Activated CD4-positive, alpha-beta T cell treated with anti-CD3 and anti-CD28 coated beads for 48 hours (primary cell): ENCODE results near the gene TP53BP1.
A peak's percentile ranks its signal among the peaks of the same experiment; 100 is the strongest.
"Not testable (repeated sequence)": the region's sequence is repeated elsewhere in the genome, so short reads cannot be mapped to it uniquely, and the experiment has no call there.

Experiments used
- DNase-seq: peaks from one replicate; pipeline ENCODE4 v3.0.0-alpha.2; 2020

The TP53BP1 gene

DNA sequence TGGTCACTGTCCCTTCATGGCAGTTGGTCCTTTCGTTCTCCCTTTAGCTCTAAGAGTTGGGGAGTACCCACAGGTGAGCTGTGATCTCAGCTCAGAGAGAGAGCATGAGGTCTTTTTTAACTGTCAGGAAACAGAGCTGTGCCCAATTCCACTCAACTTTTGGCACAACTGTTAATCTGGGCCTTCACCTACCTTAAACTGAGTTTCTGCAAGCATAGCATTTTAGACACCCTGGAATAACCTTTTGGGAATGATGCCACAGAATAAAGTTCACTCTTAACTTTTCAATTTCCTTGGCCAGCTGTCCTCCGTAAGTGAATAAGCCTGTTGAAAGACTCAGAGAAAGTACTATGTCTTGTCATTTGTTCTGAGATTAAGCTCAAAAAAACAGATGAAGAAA, 86.1 kb downstream of the TP53BP1 start:
- no peak for DNase-seq

DNA sequence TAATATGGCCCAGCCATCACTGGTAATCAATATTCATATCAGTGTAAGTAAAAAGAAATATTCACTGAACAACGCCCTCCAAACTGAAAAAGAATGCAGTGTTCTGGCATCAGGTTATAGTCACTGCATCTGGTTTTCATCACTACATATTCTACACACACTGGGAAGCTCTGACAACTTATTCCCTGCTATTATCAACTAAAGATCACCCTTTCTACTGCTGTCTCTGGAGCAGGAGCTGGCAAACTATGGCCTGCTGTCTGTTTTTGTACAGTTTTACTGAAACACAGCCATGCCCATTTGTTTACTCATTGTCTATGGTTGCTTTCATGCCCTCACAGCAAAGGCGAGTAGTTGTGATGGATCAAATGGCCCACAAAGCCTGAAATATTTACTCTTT, 86.8 kb downstream of the TP53BP1 start:
- no peak for DNase-seq

DNA sequence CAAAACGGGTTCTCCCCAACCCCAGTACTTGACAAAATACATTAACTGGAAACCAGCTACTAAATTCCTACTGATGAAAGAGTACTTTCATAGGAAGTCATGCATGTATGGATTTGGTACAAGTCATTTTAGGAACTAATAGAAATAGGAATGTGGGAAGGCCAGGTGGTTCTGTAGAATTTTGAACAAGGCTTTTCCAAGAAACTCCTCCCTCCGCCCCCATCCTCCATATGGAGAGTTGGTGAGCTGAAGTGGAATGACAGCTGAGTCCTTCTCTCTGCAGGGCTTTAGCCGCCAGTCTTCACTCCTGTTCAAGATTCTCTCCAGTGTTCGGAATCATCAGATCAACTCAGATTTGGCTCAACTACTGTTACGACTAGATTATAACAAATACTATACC, 88.8 kb downstream of the TP53BP1 start:
- no peak for DNase-seq

DNA sequence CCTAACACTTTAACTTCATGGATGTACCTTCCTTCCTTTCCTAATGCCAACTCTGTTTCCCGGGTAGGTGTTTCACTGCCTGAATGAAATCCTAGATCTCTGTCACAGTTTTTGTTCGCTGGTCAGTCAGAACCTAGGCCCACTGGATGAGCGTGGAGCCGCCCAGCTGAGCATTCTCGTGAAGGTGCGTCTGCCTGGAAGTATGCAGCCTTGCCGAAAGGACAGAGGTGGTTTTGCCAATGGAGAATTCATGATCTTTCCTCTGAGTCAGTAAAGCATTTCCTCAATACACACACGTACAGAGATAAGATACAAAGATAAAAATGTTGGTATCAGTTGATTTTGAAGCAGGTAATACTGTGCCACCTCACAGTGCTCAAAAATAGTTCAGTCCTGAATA, 89.3 kb downstream of the TP53BP1 start:
- no peak for DNase-seq

DNA sequence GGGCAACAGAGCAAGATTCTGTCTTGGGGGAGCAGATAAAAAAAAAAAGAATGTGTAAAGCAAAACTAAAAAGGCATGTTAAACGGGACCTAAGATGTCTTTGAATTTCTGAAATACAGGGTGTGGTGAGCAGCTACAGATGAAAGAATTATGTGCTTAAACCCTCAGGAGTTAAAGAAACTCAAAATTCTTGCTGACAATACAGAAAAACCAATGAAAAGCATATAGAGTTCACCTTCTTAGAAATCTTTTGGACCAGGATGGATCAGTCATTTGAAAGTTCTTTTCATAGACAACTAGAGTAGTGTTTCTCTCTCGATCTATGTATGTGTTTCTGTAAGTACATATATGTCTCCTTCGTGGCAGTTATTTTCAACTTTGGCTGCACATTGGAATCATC, 90.7 kb downstream of the TP53BP1 start:
- no peak for DNase-seq

DNA sequence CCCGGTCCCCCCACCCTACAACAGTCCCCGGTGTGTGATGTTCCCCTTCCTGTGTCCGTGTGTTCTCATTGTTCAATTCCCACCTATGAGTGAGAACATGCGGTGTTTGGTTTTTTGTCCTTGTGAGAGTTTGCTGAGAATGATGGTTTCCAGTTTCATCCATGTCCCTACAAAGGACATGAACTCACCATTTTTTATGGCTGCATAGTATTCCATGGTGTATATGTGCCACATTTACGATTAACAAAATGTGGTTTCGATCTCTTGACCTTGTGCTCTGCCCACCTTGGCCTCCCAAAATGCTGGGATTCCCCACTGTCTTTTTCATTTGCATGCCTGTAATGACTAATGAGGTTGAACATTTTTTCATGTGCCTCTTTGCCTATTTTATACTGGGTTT, 99.4 kb downstream of the TP53BP1 start:
- DNase-seq, result not testable (repeated sequence)

DNA sequence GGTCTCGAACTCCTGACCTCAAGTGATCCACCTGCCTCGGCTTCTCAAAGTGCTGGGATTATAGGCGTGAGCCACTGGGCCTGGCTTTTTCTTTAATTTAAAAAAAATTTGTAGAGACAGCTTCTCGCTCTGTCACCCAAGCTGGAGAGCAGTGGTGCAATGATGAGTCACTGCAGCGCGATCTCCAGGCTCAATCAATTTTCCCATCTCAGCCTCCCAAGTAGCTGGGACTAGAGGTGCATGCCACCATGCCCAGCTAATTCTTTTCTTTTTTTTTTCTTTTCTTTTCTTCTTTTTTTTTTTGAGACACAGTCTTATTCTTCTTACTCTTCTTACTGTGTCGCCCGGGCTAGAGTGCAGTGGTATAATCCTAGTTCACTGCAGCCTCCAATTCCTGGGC, 102.2 kb downstream of the TP53BP1 start:
- no peak for DNase-seq

DNA sequence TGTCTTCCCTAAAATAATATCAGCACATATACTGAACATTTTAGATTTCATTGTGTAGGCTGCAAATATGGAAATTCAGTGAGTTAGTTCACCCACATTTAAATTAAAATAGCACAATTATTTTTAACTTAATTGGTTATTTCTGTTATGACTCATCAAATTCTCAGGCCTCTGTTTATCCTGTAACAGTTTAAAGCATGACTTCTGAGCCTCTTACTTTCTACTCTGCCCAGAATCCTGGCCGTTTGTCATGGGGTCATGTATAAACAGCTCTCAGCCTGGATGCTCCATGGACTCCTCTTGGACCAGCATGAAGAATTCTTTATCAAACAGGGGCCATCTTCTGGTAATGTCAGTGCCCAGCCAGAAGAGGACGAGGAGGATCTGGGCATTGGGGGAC, 109.9 kb downstream of the TP53BP1 start:
- DNase-seq, result no peak

DNA sequence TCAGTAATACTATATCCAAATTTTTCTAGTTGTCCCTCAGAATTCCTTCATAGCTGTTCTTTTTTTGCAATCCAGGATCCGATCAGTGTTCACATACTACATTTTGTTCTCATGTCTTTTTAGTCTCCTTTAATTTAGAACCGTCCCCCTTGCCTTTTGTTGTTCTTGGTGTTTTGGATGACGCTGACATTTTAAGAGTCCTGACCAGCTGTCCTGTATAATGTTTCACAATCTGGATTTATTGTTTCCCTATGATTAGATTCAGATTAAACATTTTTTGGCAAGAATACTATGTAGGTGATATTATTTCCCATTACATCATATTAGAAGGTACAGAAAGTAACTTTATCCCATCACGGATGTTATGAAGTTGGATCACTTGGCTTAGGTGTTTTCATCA, 110.6 kb downstream of the TP53BP1 start:
- no peak for DNase-seq

DNA sequence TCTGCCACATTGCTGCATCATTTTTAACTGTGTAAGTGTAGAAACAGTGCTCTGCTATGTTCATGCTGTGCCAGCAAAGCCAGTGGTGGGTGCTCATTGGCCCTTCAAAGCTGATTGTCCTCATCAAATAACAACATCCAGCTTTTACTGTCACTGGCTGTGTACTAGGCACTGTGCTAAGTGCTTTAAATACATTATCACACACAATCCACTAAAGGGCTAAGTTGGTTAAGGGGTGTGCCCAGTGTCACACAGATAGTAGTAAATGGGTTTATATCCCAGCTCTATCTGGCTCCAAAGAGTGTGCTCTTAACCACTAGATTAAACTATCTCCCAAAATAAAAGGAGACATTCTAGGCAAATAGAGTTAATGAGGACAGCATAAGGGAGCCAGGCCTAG, 114.4 kb downstream of the TP53BP1 start:
- no peak for DNase-seq

DNA sequence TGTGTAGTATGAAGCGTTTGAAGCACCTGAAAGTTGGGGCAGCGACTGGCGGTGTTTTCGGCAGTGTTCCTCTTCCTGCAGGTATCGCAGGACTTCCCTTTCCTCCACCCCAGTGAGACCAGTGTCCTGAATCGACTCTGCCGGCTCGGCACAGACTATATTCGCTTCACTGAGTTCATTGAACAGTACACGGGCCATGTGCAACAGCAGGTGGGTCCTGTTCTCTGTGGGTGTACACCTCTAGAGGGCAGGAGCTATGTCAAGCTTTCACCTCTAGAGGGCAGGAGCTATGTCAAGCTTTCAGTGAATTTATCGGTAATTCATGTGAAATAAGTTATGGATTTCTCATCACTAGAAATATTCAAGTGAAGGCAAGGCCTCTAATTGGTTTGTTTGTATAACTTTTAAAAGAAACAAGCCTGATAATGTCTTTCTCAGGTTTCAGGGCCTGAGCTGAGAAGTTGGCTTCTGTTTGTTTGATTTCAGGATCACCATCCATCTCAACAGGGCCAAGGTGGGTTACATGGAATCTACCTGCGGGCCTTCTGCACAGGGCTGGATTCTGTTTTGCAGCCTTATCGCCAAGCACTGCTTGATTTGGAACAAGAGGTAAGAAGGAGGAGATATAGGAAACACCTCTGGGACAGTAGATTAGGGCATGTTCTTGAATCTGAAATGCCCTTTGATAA, 116.8 kb downstream of the TP53BP1 start:
- peak; percentile 50 for DNase-seq

DNA sequence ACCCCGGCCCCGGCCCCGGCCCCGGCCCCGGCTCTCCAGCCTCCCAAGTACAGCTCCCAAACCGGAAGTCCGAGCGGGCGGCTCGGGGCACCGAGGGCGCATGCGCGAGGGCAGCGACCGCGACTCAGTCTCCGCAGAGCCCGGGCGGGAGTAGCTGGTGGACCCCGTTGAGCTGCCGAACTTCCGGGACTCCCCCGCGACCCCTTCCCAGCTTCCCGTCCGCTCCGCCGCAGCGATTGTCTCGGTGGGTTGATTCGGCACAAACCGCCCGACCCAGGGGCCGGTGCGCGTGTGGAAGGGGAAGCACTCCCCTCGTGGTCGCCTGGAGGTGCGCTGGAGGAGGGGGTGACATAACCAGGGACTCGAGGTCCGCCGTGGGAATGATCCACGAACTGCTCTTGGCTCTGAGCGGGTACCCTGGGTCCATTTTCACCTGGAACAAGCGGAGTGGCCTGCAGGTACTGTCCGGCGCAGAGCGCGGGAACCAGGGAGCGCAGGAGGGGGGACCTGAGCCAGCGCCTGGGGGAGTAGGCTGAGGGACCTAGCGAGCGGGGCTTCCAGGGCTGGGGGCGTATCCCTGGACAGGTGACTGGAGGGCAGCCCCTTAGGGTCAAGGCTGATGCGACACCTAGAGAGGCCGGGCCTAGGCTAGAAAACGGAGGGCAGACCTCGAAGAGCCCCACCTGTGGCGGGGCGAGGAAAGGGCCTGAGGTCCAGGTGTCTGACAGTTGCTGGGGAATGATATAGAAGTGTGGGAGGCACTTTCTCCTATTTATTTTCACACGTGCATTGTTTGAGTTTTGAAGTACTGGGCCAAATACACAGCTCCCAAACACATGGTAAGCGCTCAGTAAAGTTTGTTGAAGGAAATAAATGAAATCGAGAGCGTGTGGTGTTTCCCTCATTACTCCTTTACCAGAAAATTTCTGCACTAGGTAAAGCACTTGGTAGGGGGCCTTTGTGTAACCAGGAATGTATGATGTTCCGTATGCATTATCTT, 121.7 kb downstream of the TP53BP1 start, which contains the start of the genes TUBGCP4 and ZSCAN29:
TSS of gene TUBGCP4 (plus strand) at position 127 of the 1,000 bp plus-strand sequence. CDS start at position 381, 254 bp downstream.
TSS of gene ZSCAN29 (minus strand) at position 69 of the 1,000 bp plus-strand sequence. CDS start 1,130 bp downstream, outside the sequence.
- peak; percentile 87 for DNase-seq

DNA sequence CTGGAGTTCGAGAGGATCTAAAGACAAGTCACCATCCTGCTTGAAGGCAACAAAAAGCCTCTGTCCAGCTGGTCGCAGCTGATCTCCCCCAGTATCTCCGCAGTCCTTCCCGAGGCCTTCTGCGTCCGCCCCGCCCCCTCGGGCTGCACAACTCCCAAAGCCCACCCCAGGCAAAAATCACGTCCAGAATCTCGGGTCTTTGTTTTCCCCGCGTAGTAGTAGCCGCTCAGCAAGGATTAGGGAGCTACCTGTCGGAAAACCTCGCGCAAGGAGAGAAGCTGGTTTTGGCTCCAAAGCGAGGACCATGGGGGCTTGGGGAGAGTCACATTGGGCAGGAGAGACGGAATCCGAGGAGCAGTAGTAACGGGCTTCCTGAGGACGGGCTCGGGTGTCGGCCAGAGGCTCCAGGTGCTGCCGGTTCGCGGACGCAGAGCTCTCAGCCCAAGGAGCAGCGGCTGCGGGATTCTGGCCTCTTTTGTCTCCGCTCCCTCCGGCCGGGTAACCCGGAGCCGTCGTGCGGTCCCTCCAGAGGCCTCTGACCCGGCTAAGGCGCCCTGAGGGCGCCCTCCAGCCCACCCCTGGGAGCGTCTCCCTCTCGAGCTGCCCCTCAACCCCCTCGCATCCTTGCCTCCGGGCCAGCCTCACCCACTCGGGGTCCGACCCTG, 122.5 kb downstream of the TP53BP1 start:
- DNase-seq, result no peak

DNA sequence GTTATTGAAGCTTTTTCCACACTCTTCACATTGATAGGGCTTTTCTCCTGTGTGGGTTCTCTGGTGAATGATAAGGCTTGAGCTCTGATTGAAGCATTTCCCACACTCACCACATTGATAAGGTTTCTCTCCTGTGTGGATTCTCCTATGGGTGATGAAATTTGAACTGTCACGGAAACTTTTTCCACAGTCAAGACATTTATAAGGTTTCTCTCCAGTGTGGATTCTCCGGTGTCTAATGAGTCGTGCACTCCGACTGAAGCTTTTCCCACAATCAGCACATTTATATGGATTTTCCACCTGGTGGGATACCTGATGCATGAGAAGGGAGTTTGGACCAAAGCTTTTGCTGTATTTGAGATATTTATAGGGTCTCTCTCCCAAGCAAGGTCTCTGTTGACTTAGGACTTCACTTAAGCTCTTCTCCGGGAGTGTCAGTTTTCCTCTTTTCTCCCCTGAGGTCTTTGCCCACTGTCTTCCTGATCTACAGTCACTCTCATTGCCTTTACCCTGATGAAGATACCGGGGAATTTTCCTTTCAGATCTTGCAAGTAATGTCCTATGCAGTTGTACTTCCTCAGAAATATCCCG, 131.5 kb downstream of the TP53BP1 start:
- no peak for DNase-seq

DNA sequence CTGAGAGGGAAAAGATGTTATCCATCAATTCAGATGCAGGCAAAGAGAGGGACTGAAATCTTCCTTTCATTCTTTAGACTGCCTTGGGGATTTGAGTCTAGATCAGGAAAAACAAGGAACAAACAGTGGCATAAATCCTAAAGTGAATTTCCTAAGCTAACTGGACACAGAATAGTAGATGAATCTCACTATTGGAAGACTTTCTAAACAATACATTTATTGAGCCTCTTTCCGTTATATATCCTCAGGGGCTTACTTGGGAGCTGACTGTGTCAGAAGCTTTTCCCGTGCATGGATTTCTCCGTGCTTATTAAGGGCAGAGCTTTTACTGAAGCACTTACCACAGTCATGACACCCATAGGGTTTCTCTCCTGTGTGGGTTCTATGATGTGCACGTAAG, 132.1 kb downstream of the TP53BP1 start:
- no peak for DNase-seq
